HG02610 (cell line): ENCODE results near the gene HOTAIR.
A peak's percentile ranks its signal among the peaks of the same experiment; 100 is the strongest.

Source experiments
- ATAC-seq: cut with Tn5 transposase; IDR thresholded peaks from one replicate; pipeline ENCODE4 v1.9.1; 2021; ENCODE audit warnings: mild to moderate bottlenecking, moderate library complexity; ENCODE audit not compliant: unreplicated experiment

HOTAIR gene

GRCh38 chr12:53988541-53989226 lies 13.9 kb upstream of the HOTAIR start:
- ATAC-seq, result no peak

- ATAC-seq, result no peak
These were observed 13.1 kb upstream of the HOTAIR start for GRCh38 chr12:53987787-53988230.

- no peak for ATAC-seq
These were observed 12.1 kb upstream of the HOTAIR start for GRCh38 chr12:53986686-53987483.

GRCh38 chr12:53985994-53986685 lies 11.4 kb upstream of the HOTAIR start:
- ATAC-seq, result no peak

- no peak for ATAC-seq
These were observed 10.9 kb upstream of the HOTAIR start for GRCh38 chr12:53985692-53985993.

- ATAC-seq, result peak; percentile 46
These were observed 10.3 kb upstream of the HOTAIR start, which contains the start of gene HOXC10 for GRCh38 chr12:53984901-53985691. Gene HOXC10 (plus strand): TSS chr12:53985146. CDS start chr12:53985260, 114 bp downstream.

GRCh38 chr12:53983950-53984572 lies 9.3 kb upstream of the HOTAIR start:
- no peak for ATAC-seq

- ATAC-seq, result no peak
These were observed 8.8 kb upstream of the HOTAIR start for GRCh38 chr12:53983568-53983949.

- no peak for ATAC-seq
These were observed 8.2 kb upstream of the HOTAIR start for GRCh38 chr12:53982648-53983567.

GRCh38 chr12:53981634-53982565 lies 7.1 kb upstream of the HOTAIR start:
- no peak for ATAC-seq

- ATAC-seq, result no peak
These were observed 6.2 kb upstream of the HOTAIR start for GRCh38 chr12:53980802-53981496.

GRCh38 chr12:53980104-53980801 lies 5.5 kb upstream of the HOTAIR start:
- ATAC-seq, result no peak

- no peak for ATAC-seq
These were observed 4.0 kb upstream of the HOTAIR start for GRCh38 chr12:53978477-53979356.

GRCh38 chr12:53977596-53978445 lies 3.1 kb upstream of the HOTAIR start:
- ATAC-seq, result no peak
